M059J (cell line): ENCODE measurements around the gene JAKMIP1. TPM values are rescaled to one million over a fixed set of nuclear protein-coding genes. Genes with fewer than 3 reads are reported as not detected.

Experiments
- DNase-seq: peaks from one replicate; pipeline ENCODE4 v3.0.0-alpha.2; 2012; ENCODE audit warnings: low read depth
- total RNA-seq: library from RNA; depleted of rRNA; stranded (reverse); fragments of >200 nt; shearing (Covaris generic); gene quantifications from 2 replicates; pipeline ENCODE4 v1.2.3, GENCODE V29; 2014

JAKMIP1 gene
- total RNA-seq, 1 experiment from 2014 or later, result not detected

- DNase-seq, result no peak
Observed at GRCh38 chr4:6180841-6181631, 19.3 kb downstream of the JAKMIP1 start.

- no peak for DNase-seq
Observed at GRCh38 chr4:6179362-6179761, 21.0 kb downstream of the JAKMIP1 start.

- DNase-seq, result no peak
Observed at GRCh38 chr4:6178757-6179156, 21.6 kb downstream of the JAKMIP1 start.

- no peak for DNase-seq
Observed at GRCh38 chr4:6177587-6178197, 22.7 kb downstream of the JAKMIP1 start.

- no peak for DNase-seq
Observed at GRCh38 chr4:6175426-6175825, 24.9 kb downstream of the JAKMIP1 start.

- no peak for DNase-seq
Observed at GRCh38 chr4:6172927-6173200, 27.5 kb downstream of the JAKMIP1 start.

- no peak for DNase-seq
Observed at GRCh38 chr4:6172093-6172926, 28.0 kb downstream of the JAKMIP1 start.

- DNase-seq, result no peak
Observed at GRCh38 chr4:6169239-6169638, 31.1 kb downstream of the JAKMIP1 start.

- DNase-seq, result no peak
Observed at GRCh38 chr4:6165766-6166165, 34.6 kb downstream of the JAKMIP1 start.

- no peak for DNase-seq
Observed at GRCh38 chr4:6162885-6163284, 37.5 kb downstream of the JAKMIP1 start.

GRCh38 chr4:6161921-6162464, 38.4 kb downstream of the JAKMIP1 start:
- DNase-seq, result no peak

- no peak for DNase-seq
Observed at GRCh38 chr4:6160536-6160935, 39.8 kb downstream of the JAKMIP1 start.

- DNase-seq, result no peak
Observed at GRCh38 chr4:6157926-6158325, 42.4 kb downstream of the JAKMIP1 start.

- no peak for DNase-seq
Observed at GRCh38 chr4:6155996-6156750, 44.2 kb downstream of the JAKMIP1 start.

- no peak for DNase-seq
Observed at GRCh38 chr4:6154875-6155274, 45.5 kb downstream of the JAKMIP1 start.

GRCh38 chr4:6153874-6154273, 46.5 kb downstream of the JAKMIP1 start:
- DNase-seq, result no peak

GRCh38 chr4:6152869-6153705, 47.3 kb downstream of the JAKMIP1 start:
- no peak for DNase-seq

- no peak for DNase-seq
Observed at GRCh38 chr4:6150046-6150735, 50.2 kb downstream of the JAKMIP1 start.

GRCh38 chr4:6148506-6149205, 51.7 kb downstream of the JAKMIP1 start:
- DNase-seq, result no peak

- no peak for DNase-seq
Observed at GRCh38 chr4:6147441-6147840, 52.9 kb downstream of the JAKMIP1 start.
